Measurements from ENCODE around the gene ALDH1A3. TPM values are rescaled to one million over a fixed set of nuclear protein-coding genes. Genes with fewer than 3 reads are reported as not detected.
A peak's percentile ranks its signal among the peaks of the same experiment; 100 is the strongest.

ALDH1A3 gene
- total and polyA plus RNA-seq, 2 donors (not counting 1 experiment from before 2014, with no cell fraction given) = not detected

DNA sequence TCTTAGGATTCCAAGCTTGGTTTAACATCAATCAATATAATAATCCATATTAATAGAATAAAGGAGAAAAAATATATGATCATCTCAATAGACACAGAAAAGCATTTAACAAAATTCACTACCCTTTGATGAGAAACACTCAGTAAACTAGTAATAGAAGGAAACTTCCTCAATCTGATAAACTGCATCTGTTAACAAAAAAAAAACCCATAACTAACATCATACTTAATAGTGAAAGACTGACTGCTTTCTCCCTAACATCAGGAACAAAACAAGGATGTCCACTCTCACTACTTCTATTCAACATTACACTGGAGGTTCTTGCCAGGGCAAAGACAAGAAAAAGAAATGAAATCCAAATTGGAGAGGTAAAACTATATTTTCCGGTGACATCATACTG lies 70.1 kb downstream of the ALDH1A3 start:
- H3K4me2 ChIP-seq (replicated peaks; ENCODE audit: low read depth, low read length, poor library complexity, severe bottlenecking) = no peak overlapping the region
- peaks cover 0 to 2% of the 10 kb centered on the region in 2 experiments for H3K36me3 ChIP-seq (replicated peaks in 1 of 2; ENCODE audit: control extremely low read depth in 1 of 2, control insufficient read depth in 1 of 2, extremely low read depth in 1 of 2, insufficient read depth in 2 of 2, low read length in 1 of 2)
- DNase-seq (no peak), ATAC-seq (ENCODE audit: low read depth) (no peak)
- ChIA-PET CTCF (no interaction called here), POLR2A (no interaction called here)
- H2AFZ ChIP-seq (ENCODE audit: insufficient read depth, low read depth, low read length, poor library complexity, severe bottlenecking) = no peak overlapping the region
- TF ChIP-seq, protein P1, sequence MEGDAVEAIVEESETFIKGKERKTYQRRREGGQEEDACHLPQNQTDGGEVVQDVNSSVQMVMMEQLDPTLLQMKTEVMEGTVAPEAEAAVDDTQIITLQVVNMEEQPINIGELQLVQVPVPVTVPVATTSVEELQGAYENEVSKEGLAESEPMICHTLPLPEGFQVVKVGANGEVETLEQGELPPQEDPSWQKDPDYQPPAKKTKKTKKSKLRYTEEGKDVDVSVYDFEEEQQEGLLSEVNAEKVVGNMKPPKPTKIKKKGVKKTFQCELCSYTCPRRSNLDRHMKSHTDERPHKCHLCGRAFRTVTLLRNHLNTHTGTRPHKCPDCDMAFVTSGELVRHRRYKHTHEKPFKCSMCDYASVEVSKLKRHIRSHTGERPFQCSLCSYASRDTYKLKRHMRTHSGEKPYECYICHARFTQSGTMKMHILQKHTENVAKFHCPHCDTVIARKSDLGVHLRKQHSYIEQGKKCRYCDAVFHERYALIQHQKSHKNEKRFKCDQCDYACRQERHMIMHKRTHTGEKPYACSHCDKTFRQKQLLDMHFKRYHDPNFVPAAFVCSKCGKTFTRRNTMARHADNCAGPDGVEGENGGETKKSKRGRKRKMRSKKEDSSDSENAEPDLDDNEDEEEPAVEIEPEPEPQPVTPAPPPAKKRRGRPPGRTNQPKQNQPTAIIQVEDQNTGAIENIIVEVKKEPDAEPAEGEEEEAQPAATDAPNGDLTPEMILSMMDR (IDR thresholded peaks at IDR 0.05) = no peak
- no peak for TF ChIP-seq EZH2 (IDR thresholded peaks at IDR 0.05; ENCODE audit: borderline replicate concordance, insufficient read depth, low read depth, low read length, poor library complexity, severe bottlenecking)
- H3K27ac Mint-ChIP-seq = peak overlapping the region; percentile 21
- H3K9me3 Mint-ChIP-seq (ENCODE audit: insufficient read depth) = no peaks in the 10 kb centered on the region
- H3K4me1 ChIP-seq (ENCODE audit: control insufficient read depth in 2 of 2, insufficient read depth in 2 of 2, low read length in 2 of 2) = peaks cover 0 to 6% of the 10 kb centered on the region in 2 donors
- no CpG with 5 or more reads among the region's 1 CpG for WGBS (ENCODE audit: insufficient coverage)
- peaks cover 0 to 5% (median 1%) of the 10 kb centered on the region in 3 donors for H3K9me3 ChIP-seq (ENCODE audit: control extremely low read depth in 1 of 3, control insufficient read depth in 2 of 3, insufficient read depth in 1 of 3, low read length in 2 of 3)
- H3K4me3 ChIP-seq (ENCODE audit: control extremely low read depth in 1 of 5, extremely low read depth in 1 of 5, insufficient read depth in 1 of 5, low read depth in 2 of 5, low read length in 4 of 5) = no peak overlapping the region
- no peak overlapping the region for H3K27ac ChIP-seq (ENCODE audit: low read length in 2 of 2)
- no peaks in the 10 kb centered on the region for H3K27me3 Mint-ChIP-seq
- peaks cover 33% of the 10 kb centered on the region for H3K4me1 Mint-ChIP-seq
- no peak overlapping the region for H3K9ac ChIP-seq (ENCODE audit: low read length)
- intact Hi-C loops (cut with micrococcal nuclease) = no loop called here
- no peaks in the 10 kb centered on the region for H3K27me3 ChIP-seq (replicated peaks in 1 of 4; ENCODE audit: control extremely low read depth in 1 of 4, control insufficient read depth in 3 of 4, insufficient read depth in 4 of 4, low read length in 3 of 4)
- peaks cover 11% of the 10 kb centered on the region for H3K79me2 ChIP-seq (ENCODE audit: control insufficient read depth, insufficient read depth, low read length)
- H4K20me1 ChIP-seq (ENCODE audit: control insufficient read depth, insufficient read depth, low read length, poor library complexity, severe bottlenecking) = no peaks in the 10 kb centered on the region
- H3K4me3 Mint-ChIP-seq = peak overlapping the region; percentile 2

DNA sequence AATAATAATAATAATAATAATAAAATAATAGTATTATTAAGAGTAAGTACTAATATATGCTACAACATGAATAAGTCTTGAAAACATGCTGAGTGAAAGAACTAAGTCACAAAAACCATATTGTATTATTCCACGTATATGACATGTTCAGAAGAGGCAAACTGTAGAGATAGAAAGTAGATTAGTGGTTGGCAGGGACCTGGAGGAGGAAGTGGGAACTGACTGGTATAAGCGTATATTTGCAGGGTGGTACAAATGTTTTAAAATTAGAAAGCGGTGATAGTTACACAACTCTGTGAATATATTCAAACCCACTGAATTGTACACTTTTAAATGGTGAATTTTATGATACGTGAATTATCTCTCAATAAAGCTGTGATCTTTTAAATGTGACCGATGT lies 72.3 kb downstream of the ALDH1A3 start:
- no peak for ATAC-seq (ENCODE audit: low read depth)
- Histone ChIP-seq H3K27me3 (replicated peaks in 1 of 4; ENCODE audit: control extremely low read depth in 1 of 4, control insufficient read depth in 3 of 4, insufficient read depth in 4 of 4, low read length in 3 of 4) (no peaks in the 10 kb centered on the region), H3K4me1 (ENCODE audit: control insufficient read depth in 2 of 2, insufficient read depth in 2 of 2, low read length in 2 of 2) (peaks cover 0 to 6% of the 10 kb centered on the region in 2 donors), H2AFZ (ENCODE audit: insufficient read depth, low read depth, low read length, poor library complexity, severe bottlenecking) (no peak overlapping the region), H3K9me3 (ENCODE audit: control extremely low read depth in 1 of 3, control insufficient read depth in 2 of 3, insufficient read depth in 1 of 3, low read length in 2 of 3) (peaks cover 0 to 5% (median 1%) of the 10 kb centered on the region in 3 donors), H3K4me2 (replicated peaks; ENCODE audit: low read depth, low read length, poor library complexity, severe bottlenecking) (no peak overlapping the region), H3K79me2 (ENCODE audit: control insufficient read depth, insufficient read depth, low read length) (peaks cover 6% of the 10 kb centered on the region), H3K27ac (ENCODE audit: low read length in 2 of 2) (no peak overlapping the region), H3K9ac (ENCODE audit: low read length) (no peak overlapping the region), H4K20me1 (ENCODE audit: control insufficient read depth, insufficient read depth, low read length, poor library complexity, severe bottlenecking) (no peaks in the 10 kb centered on the region), H3K4me3 (ENCODE audit: control extremely low read depth in 1 of 5, extremely low read depth in 1 of 5, insufficient read depth in 1 of 5, low read depth in 2 of 5, low read length in 4 of 5) (no peak overlapping the region), H3K36me3 (replicated peaks in 1 of 2; ENCODE audit: control extremely low read depth in 1 of 2, control insufficient read depth in 1 of 2, extremely low read depth in 1 of 2, insufficient read depth in 2 of 2, low read length in 1 of 2) (peaks cover 0 to 2% of the 10 kb centered on the region in 2 experiments)
- ChIA-PET POLR2A (no interaction called here), CTCF (interaction anchor here (2.1 kb wide), 1 partner anchor 34 kb away, joined by 7 read pairs; no protein-coding TSS in a partner anchor)
- no peak overlapping the region for H3K27ac Mint-ChIP-seq
- H3K9me3 Mint-ChIP-seq (ENCODE audit: insufficient read depth) = no peaks in the 10 kb centered on the region
- no CpG with 5 or more reads among the region's 5 CpGs for WGBS (ENCODE audit: insufficient coverage)
- intact Hi-C loops (cut with micrococcal nuclease) = no loop called here
- peaks cover 41% of the 10 kb centered on the region for H3K4me1 Mint-ChIP-seq
- H3K4me3 Mint-ChIP-seq = no peak overlapping the region
- H3K27me3 Mint-ChIP-seq = no peaks in the 10 kb centered on the region
- TF ChIP-seq, protein P1 (IDR thresholded peaks at IDR 0.05) = no peak
- no peak for TF ChIP-seq EZH2 (IDR thresholded peaks at IDR 0.05; ENCODE audit: borderline replicate concordance, insufficient read depth, low read depth, low read length, poor library complexity, severe bottlenecking)
- DNase-seq = no peak

Measured in B cell (primary cell).